ENCODE data around the gene CRY1. TPM values are rescaled to one million over a fixed set of nuclear protein-coding genes. Genes with fewer than 3 reads are reported as not detected.

The CRY1 gene
- total and polyA plus RNA-seq, 9 of the 15 experiments (the other 6 are each of a cell fraction or from before 2014, with no cell fraction given): 8.7 to 33.3 (median 25.2) TPM

- TF ChIP-seq RBM22 (IDR thresholded peaks at IDR 0.05; ENCODE audit: low read depth, low read length, poor library complexity, severe bottlenecking) (no peak), E2F6 (IDR thresholded peaks at IDR 0.05; ENCODE audit: borderline replicate concordance in 1 of 2, extremely low read depth in 1 of 2, insufficient read depth in 1 of 2, insufficient read length in 1 of 2, low read depth in 1 of 2, low read length in 1 of 2, poor library complexity in 1 of 2, severe bottlenecking in 1 of 2) (peak; percentile 96 to 99), STAT6 (CRISPR knock-in tag; IDR thresholded peaks at IDR 0.05) (peak; percentile 88), MNT (conservative IDR thresholded peaks at IDR 0.05) (peak; percentile 78 to 85), CEBPG (CRISPR knock-in tag; IDR thresholded peaks at IDR 0.05) (no peak), CEBPG (tag; conservative IDR thresholded peaks at IDR 0.05 in 1 of 2, IDR thresholded peaks at IDR 0.05 in 1 of 2) (peak in 1 of 2 experiments; percentile 30; a peak in 1 of 4 replicates), PTRF (tag; IDR thresholded peaks at IDR 0.05) (no peak), EP300 (IDR thresholded peaks at IDR 0.05; ENCODE audit: low read length) (no peak), EZH2 (IDR thresholded peaks at IDR 0.05; ENCODE audit: borderline replicate concordance, low read depth, low read length) (no peak), HES1 (IDR thresholded peaks at IDR 0.05; ENCODE audit: low read depth) (no peak), ZBTB11 (CRISPR knock-in tag; IDR thresholded peaks at IDR 0.05) (no peak), TFAP4 (CRISPR knock-in tag; IDR thresholded peaks at IDR 0.05; ENCODE audit: borderline replicate concordance) (peak; percentile 68; the same call in 1 of the 2 replicates), TCF3 (CRISPR knock-in tag; IDR thresholded peaks at IDR 0.05) (no peak)
Measured at GRCh38 chr12:106986625-106987389, 106.5 kb downstream of the CRY1 start, which contains the start of gene MTERF2 (continued).

Measured in K562 (cell line).